ENCODE results near the gene PRRX1. TPM values are rescaled to one million over a fixed set of nuclear protein-coding genes. Genes with fewer than 3 reads are reported as not detected.

The PRRX1 gene
- total RNA-seq, 1 donor from 2014 or later: 25.9 TPM

GRCh38 chr1:170714163-170714562 lies 50.2 kb downstream of the PRRX1 start:
- Histone ChIP-seq H3K9me3 (no peaks in the 10 kb centered on the region), H3K27me3 (no peaks in the 10 kb centered on the region), H3K4me1 (no peaks in the 10 kb centered on the region), H3K36me3 (no peaks in the 10 kb centered on the region), H3K4me3 (no peak overlapping the region), H3K27ac (no peak overlapping the region)
- ATAC-seq: no peak
- DNase-seq: no peak
- TF ChIP-seq, protein P1, sequence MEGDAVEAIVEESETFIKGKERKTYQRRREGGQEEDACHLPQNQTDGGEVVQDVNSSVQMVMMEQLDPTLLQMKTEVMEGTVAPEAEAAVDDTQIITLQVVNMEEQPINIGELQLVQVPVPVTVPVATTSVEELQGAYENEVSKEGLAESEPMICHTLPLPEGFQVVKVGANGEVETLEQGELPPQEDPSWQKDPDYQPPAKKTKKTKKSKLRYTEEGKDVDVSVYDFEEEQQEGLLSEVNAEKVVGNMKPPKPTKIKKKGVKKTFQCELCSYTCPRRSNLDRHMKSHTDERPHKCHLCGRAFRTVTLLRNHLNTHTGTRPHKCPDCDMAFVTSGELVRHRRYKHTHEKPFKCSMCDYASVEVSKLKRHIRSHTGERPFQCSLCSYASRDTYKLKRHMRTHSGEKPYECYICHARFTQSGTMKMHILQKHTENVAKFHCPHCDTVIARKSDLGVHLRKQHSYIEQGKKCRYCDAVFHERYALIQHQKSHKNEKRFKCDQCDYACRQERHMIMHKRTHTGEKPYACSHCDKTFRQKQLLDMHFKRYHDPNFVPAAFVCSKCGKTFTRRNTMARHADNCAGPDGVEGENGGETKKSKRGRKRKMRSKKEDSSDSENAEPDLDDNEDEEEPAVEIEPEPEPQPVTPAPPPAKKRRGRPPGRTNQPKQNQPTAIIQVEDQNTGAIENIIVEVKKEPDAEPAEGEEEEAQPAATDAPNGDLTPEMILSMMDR (IDR thresholded peaks at IDR 0.05): no peak
- intact Hi-C loops (cut with DNase I): no loop called here

DNA sequence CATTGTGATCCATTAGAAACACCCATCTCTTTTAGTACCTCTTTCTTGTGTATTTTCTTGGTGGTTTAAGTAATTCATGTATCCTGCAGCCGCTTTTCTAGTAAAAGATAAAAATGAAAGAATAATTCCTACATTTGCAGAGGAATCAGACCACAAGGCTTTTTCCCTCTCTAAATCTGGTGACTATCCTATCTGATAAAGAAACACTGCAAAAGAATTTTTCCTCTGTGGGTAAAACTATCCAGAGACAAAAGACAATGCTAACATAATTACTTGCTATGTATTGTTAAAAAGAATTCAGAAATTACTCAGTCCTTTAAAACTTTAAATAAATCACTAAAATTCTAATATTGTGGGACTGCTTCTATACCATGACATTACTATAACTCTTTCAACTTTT lies 51.0 kb downstream of the PRRX1 start:
- no peak for ATAC-seq
- no peak overlapping the region for H3K4me3 ChIP-seq
- TF ChIP-seq, protein P1 (IDR thresholded peaks at IDR 0.05): no peak
- no peaks in the 10 kb centered on the region for H3K9me3 ChIP-seq
- no peaks in the 10 kb centered on the region for H3K4me1 ChIP-seq
- H3K27me3 ChIP-seq: no peaks in the 10 kb centered on the region
- H3K27ac ChIP-seq: no peak overlapping the region
- intact Hi-C loops (cut with DNase I): no loop called here
- no peaks in the 10 kb centered on the region for H3K36me3 ChIP-seq
- DNase-seq: no peak

- Histone ChIP-seq H3K27ac (no peak overlapping the region), H3K9me3 (no peaks in the 10 kb centered on the region), H3K4me3 (no peak overlapping the region), H3K4me1 (no peaks in the 10 kb centered on the region), H3K27me3 (no peaks in the 10 kb centered on the region), H3K36me3 (no peaks in the 10 kb centered on the region)
- intact Hi-C loops (cut with DNase I): no loop called here
- TF ChIP-seq, protein P1 (IDR thresholded peaks at IDR 0.05): no peak
- no peak for ATAC-seq
- no peak for DNase-seq
These were observed 53.0 kb downstream of the PRRX1 start for GRCh38 chr1:170716835-170717429.

DNA sequence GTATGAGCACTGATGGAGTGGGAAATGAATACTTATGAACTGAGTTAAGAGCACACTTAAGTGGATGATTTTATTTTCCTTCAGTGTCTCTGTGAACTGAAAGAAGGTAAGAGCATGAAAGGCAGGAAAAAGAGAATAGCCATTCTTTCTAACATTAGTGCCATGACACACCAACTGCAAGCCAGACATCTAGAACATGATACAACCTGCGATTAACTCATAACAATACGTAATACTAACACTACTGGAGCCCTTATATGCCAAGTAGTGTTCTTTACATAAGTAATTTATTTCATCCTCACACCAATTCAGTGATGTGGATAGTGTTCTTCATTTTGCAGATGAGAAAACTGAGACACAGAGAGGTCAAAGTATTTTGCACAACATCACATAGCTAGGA lies 56.7 kb downstream of the PRRX1 start:
- DNase-seq (no peak), ATAC-seq (no peak)
- Histone ChIP-seq H3K36me3 (no peaks in the 10 kb centered on the region), H3K27ac (no peak overlapping the region), H3K9me3 (no peaks in the 10 kb centered on the region), H3K4me1 (no peaks in the 10 kb centered on the region), H3K4me3 (no peak overlapping the region), H3K27me3 (no peaks in the 10 kb centered on the region)
- intact Hi-C loops (cut with DNase I): no loop called here
- TF ChIP-seq, protein P1 (IDR thresholded peaks at IDR 0.05): no peak

GRCh38 chr1:170721621-170722020 lies 57.7 kb downstream of the PRRX1 start:
- Histone ChIP-seq H3K36me3 (no peaks in the 10 kb centered on the region), H3K27ac (no peak overlapping the region), H3K27me3 (no peaks in the 10 kb centered on the region), H3K4me3 (no peak overlapping the region), H3K4me1 (no peaks in the 10 kb centered on the region), H3K9me3 (no peaks in the 10 kb centered on the region)
- TF ChIP-seq, protein P1 (IDR thresholded peaks at IDR 0.05): no peak
- intact Hi-C loops (cut with DNase I): no loop called here
- no peak for DNase-seq
- no peak for ATAC-seq

DNA sequence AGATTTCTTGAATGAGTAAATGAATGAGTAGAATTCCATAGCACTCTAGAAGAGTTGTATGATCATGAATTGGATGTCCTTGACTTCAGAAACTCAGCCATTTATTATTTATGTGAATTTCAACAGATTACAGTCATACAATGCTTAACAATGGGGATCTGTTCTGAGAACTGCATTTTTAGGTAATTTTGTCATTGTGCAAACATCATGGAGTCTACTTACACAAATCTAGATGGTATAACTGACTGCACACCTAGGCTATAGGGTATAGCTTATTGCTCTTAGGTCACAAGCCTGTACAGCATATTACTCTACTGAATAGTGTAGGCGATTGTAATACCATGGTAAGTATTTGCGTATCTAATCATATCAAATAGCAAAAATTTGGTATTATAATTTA lies 59.6 kb downstream of the PRRX1 start:
- no peak for DNase-seq
- no peaks in the 10 kb centered on the region for H3K27me3 ChIP-seq
- H3K36me3 ChIP-seq: no peaks in the 10 kb centered on the region
- ATAC-seq: no peak
- TF ChIP-seq, protein P1 (IDR thresholded peaks at IDR 0.05): no peak
- intact Hi-C loops (cut with DNase I): no loop called here
- H3K27ac ChIP-seq: no peak overlapping the region
- H3K4me3 ChIP-seq: no peak overlapping the region
- H3K4me1 ChIP-seq: no peaks in the 10 kb centered on the region
- H3K9me3 ChIP-seq: no peaks in the 10 kb centered on the region
